ENCODE measurements around the gene TUBA3D.
A peak's percentile ranks its signal among the peaks of the same experiment; 100 is the strongest.
"Not testable (repeated sequence)": the region's sequence is repeated elsewhere in the genome, so short reads cannot be mapped to it uniquely, and the experiment has no call there.

The TUBA3D gene

DNA sequence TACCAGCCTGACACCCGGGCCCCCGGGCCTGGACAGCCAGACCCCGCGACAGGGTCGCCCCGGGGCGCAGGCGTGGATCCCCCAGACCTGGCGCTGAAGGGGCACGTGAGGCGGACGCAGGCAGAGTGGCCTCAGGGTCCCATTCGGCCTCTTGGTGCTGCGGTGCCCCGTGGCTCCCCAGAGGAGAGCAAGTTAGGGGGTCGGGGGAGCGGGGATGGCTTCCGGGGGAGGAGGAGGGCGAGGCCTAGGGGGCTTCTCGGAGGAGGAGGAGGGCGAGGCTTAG is 30.5 kb upstream of the TUBA3D start:
- H3K4me3 ChIP-seq (ENCODE audit: low read length); H3K79me2 ChIP-seq (ENCODE audit: control insufficient read depth, low read length); H3K4me1 ChIP-seq (ENCODE audit: control insufficient read depth, low read length); H3F3A ChIP-seq (ENCODE audit: control insufficient read depth, insufficient read depth); H4K20me1 ChIP-seq (ENCODE audit: control insufficient read depth, insufficient read depth, low read depth, low read length); H3K9me2 ChIP-seq (replicated peaks; ENCODE audit: control insufficient read depth, low read length); H3K27ac ChIP-seq (ENCODE audit: low read depth, low read length); H3K9me3 ChIP-seq (ENCODE audit: control insufficient read depth, insufficient read depth, low read length); H3K27me3 ChIP-seq (ENCODE audit: control insufficient read depth, low read length); H3K36me3 ChIP-seq (ENCODE audit: control insufficient read depth, low read length); H3K4me2 ChIP-seq (ENCODE audit: low read length): not testable (repeated sequence)

DNA sequence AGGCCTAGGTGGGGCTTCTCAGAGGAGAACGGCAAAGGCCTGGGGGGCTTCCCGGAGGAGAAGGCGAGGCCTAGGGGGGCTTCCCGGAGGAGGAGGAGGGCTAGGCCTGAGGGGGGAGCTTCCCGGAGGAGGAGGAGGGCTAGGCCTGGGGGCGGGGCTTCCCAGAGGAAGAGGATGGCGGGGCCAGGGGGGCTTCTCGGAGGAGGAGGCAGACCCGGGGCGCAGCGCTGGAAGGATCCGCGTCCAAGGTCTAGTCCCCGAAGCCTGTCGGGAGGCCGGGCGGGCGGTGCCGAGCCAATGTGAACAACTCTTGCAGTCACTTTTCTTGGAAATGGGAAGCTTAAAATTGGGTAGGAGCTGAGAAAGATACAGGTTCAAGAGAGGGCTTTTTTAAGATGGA is 30.0 kb upstream of the TUBA3D start:
- Histone ChIP-seq H3K36me3 (ENCODE audit: control insufficient read depth, low read length) (no peaks in the 10 kb centered on the region), H3K4me3 (ENCODE audit: low read length) (no peak overlapping the region), H3K9me3 (ENCODE audit: control insufficient read depth, insufficient read depth, low read length) (no peaks in the 10 kb centered on the region), H3K79me2 (ENCODE audit: control insufficient read depth, low read length) (no peaks in the 10 kb centered on the region), H4K20me1 (ENCODE audit: control insufficient read depth, insufficient read depth, low read depth, low read length) (no peaks in the 10 kb centered on the region), H3K4me2 (ENCODE audit: low read length) (no peak overlapping the region), H3K27ac (ENCODE audit: low read depth, low read length) (no peak overlapping the region), H3F3A (ENCODE audit: control insufficient read depth, insufficient read depth) (no peaks in the 10 kb centered on the region), H3K9me2 (replicated peaks; ENCODE audit: control insufficient read depth, low read length) (no peaks in the 10 kb centered on the region), H3K4me1 (ENCODE audit: control insufficient read depth, low read length) (no peaks in the 10 kb centered on the region), H3K27me3 (ENCODE audit: control insufficient read depth, low read length) (no peaks in the 10 kb centered on the region)
- no peak for TF ChIP-seq CTCF (IDR thresholded peaks at IDR 0.05; ENCODE audit: low read depth, low read length, poor library complexity, severe bottlenecking)
- TF ChIP-seq EZH2phosphoT487 (IDR thresholded peaks at IDR 0.05; ENCODE audit: borderline replicate concordance, low read length) = no peak

GRCh38 chr2:131447981-131448380 is 27.9 kb upstream of the TUBA3D start:
- H3K4me3 ChIP-seq (ENCODE audit: low read length); H3K27me3 ChIP-seq (ENCODE audit: control insufficient read depth, low read length); H3K79me2 ChIP-seq (ENCODE audit: control insufficient read depth, low read length); H3K4me2 ChIP-seq (ENCODE audit: low read length); H3K9me2 ChIP-seq (replicated peaks; ENCODE audit: control insufficient read depth, low read length); H3K36me3 ChIP-seq (ENCODE audit: control insufficient read depth, low read length); H3K9me3 ChIP-seq (ENCODE audit: control insufficient read depth, insufficient read depth, low read length); H3K27ac ChIP-seq (ENCODE audit: low read depth, low read length); H3K4me1 ChIP-seq (ENCODE audit: control insufficient read depth, low read length); H4K20me1 ChIP-seq (ENCODE audit: control insufficient read depth, insufficient read depth, low read depth, low read length); H3F3A ChIP-seq (ENCODE audit: control insufficient read depth, insufficient read depth): not testable (repeated sequence)

GRCh38 chr2:131451265-131451949 is 24.5 kb upstream of the TUBA3D start:
- not testable (repeated sequence) for H3K79me2 ChIP-seq (ENCODE audit: control insufficient read depth, low read length); H3F3A ChIP-seq (ENCODE audit: control insufficient read depth, insufficient read depth); H3K36me3 ChIP-seq (ENCODE audit: control insufficient read depth, low read length); H3K4me3 ChIP-seq (ENCODE audit: low read length); H3K4me1 ChIP-seq (ENCODE audit: control insufficient read depth, low read length); H3K27me3 ChIP-seq (ENCODE audit: control insufficient read depth, low read length); H3K9me3 ChIP-seq (ENCODE audit: control insufficient read depth, insufficient read depth, low read length); H3K9me2 ChIP-seq (replicated peaks; ENCODE audit: control insufficient read depth, low read length); H3K27ac ChIP-seq (ENCODE audit: low read depth, low read length); H4K20me1 ChIP-seq (ENCODE audit: control insufficient read depth, insufficient read depth, low read depth, low read length)
- H3K4me2 ChIP-seq (ENCODE audit: low read length) = peak overlapping the region; percentile 37

DNA sequence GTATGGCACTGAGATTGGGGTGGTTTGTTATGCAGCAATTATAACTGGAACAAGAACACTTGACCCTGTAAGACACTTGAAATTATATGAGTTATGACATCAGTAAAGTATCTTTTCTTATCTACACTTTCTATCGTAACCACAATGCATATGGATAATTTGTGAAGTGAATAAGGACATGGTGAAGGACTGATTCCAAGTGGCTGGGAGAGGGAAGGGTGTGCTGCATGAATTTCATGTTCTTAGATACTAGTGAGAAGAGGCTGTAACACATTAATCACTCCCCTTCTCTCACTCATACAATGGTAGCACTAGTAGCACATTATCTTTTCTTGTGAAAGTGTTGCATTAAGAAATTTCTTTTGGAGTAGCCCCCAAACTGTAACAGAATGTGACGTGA is 21.0 kb upstream of the TUBA3D start:
- not testable (repeated sequence) for H3K27me3 ChIP-seq (ENCODE audit: control insufficient read depth, low read length); H3K79me2 ChIP-seq (ENCODE audit: control insufficient read depth, low read length); H3K4me2 ChIP-seq (ENCODE audit: low read length); H4K20me1 ChIP-seq (ENCODE audit: control insufficient read depth, insufficient read depth, low read depth, low read length); H3K4me3 ChIP-seq (ENCODE audit: low read length); H3F3A ChIP-seq (ENCODE audit: control insufficient read depth, insufficient read depth); H3K9me3 ChIP-seq (ENCODE audit: control insufficient read depth, insufficient read depth, low read length); H3K9me2 ChIP-seq (replicated peaks; ENCODE audit: control insufficient read depth, low read length); H3K27ac ChIP-seq (ENCODE audit: low read depth, low read length); H3K4me1 ChIP-seq (ENCODE audit: control insufficient read depth, low read length); H3K36me3 ChIP-seq (ENCODE audit: control insufficient read depth, low read length)

DNA sequence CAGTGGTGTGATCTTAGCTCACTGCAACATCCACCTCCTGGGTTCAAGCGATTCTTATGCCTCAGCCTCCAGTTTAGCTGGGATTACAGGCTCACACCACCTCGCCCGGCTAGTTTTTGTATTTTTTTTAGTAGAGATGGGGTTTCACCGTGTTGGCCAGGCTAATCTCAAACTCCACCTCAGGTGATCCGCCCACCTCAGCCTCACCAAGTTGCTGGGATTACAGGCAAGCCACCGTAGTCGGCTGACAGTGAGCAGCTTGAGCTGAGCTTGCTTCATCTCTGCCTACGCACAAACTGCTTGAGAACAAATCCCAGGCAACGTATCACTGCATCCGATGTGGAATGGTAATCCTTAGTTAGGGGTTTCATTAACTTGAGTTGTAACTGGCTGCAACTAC is 8.2 kb upstream of the TUBA3D start:
- H3K27me3 ChIP-seq (ENCODE audit: control insufficient read depth, low read length); H3K79me2 ChIP-seq (ENCODE audit: control insufficient read depth, low read length); H3K4me1 ChIP-seq (ENCODE audit: control insufficient read depth, low read length); H3F3A ChIP-seq (ENCODE audit: control insufficient read depth, insufficient read depth); H3K27ac ChIP-seq (ENCODE audit: low read depth, low read length); H4K20me1 ChIP-seq (ENCODE audit: control insufficient read depth, insufficient read depth, low read depth, low read length); H3K4me3 ChIP-seq (ENCODE audit: low read length); H3K4me2 ChIP-seq (ENCODE audit: low read length); H3K36me3 ChIP-seq (ENCODE audit: control insufficient read depth, low read length); H3K9me2 ChIP-seq (replicated peaks; ENCODE audit: control insufficient read depth, low read length); H3K9me3 ChIP-seq (ENCODE audit: control insufficient read depth, insufficient read depth, low read length): not testable (repeated sequence)

GRCh38 chr2:131470944-131471343 is 5.0 kb upstream of the TUBA3D start:
- H3F3A ChIP-seq (ENCODE audit: control insufficient read depth, insufficient read depth); H3K27me3 ChIP-seq (ENCODE audit: control insufficient read depth, low read length); H3K4me1 ChIP-seq (ENCODE audit: control insufficient read depth, low read length); H3K4me2 ChIP-seq (ENCODE audit: low read length); H3K9me2 ChIP-seq (replicated peaks; ENCODE audit: control insufficient read depth, low read length); H3K9me3 ChIP-seq (ENCODE audit: control insufficient read depth, insufficient read depth, low read length); H3K79me2 ChIP-seq (ENCODE audit: control insufficient read depth, low read length); H3K36me3 ChIP-seq (ENCODE audit: control insufficient read depth, low read length); H3K4me3 ChIP-seq (ENCODE audit: low read length); H3K27ac ChIP-seq (ENCODE audit: low read depth, low read length); H4K20me1 ChIP-seq (ENCODE audit: control insufficient read depth, insufficient read depth, low read depth, low read length): not testable (repeated sequence)

DNA sequence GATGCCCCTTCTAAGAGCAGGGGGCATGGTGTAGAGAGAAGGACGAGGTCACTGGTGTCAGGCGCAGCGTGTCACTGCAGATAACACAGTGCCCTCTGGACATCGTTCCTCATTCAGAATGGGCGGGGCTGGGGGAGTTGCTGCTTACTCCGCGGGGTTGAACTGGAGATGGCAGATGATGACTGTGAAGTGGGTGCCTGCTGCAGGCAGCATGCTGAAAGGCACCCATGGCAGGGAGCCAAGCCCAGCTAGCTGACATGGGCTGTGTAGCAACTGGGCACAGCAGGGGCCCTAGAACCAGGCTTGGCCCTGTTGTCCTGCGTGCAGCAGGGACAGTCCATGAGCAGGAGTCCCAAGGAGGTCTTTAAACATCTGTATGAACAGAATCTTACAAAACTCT is 4.3 kb upstream of the TUBA3D start:
- not testable (repeated sequence) for H4K20me1 ChIP-seq (ENCODE audit: control insufficient read depth, insufficient read depth, low read depth, low read length); H3K4me1 ChIP-seq (ENCODE audit: control insufficient read depth, low read length); H3K79me2 ChIP-seq (ENCODE audit: control insufficient read depth, low read length); H3K4me3 ChIP-seq (ENCODE audit: low read length); H3F3A ChIP-seq (ENCODE audit: control insufficient read depth, insufficient read depth); H3K9me3 ChIP-seq (ENCODE audit: control insufficient read depth, insufficient read depth, low read length); H3K27me3 ChIP-seq (ENCODE audit: control insufficient read depth, low read length); H3K9me2 ChIP-seq (replicated peaks; ENCODE audit: control insufficient read depth, low read length); H3K27ac ChIP-seq (ENCODE audit: low read depth, low read length); H3K4me2 ChIP-seq (ENCODE audit: low read length); H3K36me3 ChIP-seq (ENCODE audit: control insufficient read depth, low read length)

Measured in DOHH2 (cell line).